GM23338 (cell line): ENCODE data around the gene SPINK5. TPM values are rescaled to one million over a fixed set of nuclear protein-coding genes. Genes with fewer than 3 reads are reported as not detected.

ENCODE experiments used
- ATAC-seq: fragments of 200-7000 bp; cut with Tn5 transposase; 3 replicates; pipeline ENCODE4 v1.9.1; 2020
- DNase-seq: peaks from one replicate; pipeline ENCODE4 v3.0.0-alpha.2; 2015; ENCODE audit warnings: low spot score
- H2AFZ ChIP-seq: fragments of 200-600 bp; sonication (generic); 2 replicates; pipeline ENCODE4 v1.8.0; 2016; ENCODE audit warnings: antibody characterized with exemption, mild to moderate bottlenecking, moderate library complexity
- H3F3A ChIP-seq: fragments of 200-600 bp; sonication (generic); replicated peaks from 2 replicates; pipeline ENCODE4 v1.8.0; 2017; ENCODE audit warnings: antibody characterized with exemption, mixed run types, low read depth
- H3K27ac ChIP-seq: fragments of 200-600 bp; sonication (generic); 2 replicates; pipeline ENCODE4 v1.6.1; 2016; ENCODE audit warnings: low read depth
- H3K27me3 ChIP-seq: fragments of 200-600 bp; sonication (generic); 2 replicates; pipeline ENCODE4 v1.8.0; 2016; ENCODE audit warnings: mild to moderate bottlenecking, mixed run types, moderate library complexity; ENCODE audit not compliant: insufficient read depth
- H3K36me3 ChIP-seq: fragments of 200-600 bp; sonication (generic); 2 replicates; pipeline ENCODE4 v1.8.0; 2016; ENCODE audit warnings: mild to moderate bottlenecking; ENCODE audit not compliant: insufficient read depth
- H3K4me1 ChIP-seq: fragments of 200-600 bp; sonication (generic); 2 replicates; pipeline ENCODE4 v1.8.0; 2016; ENCODE audit warnings: mild to moderate bottlenecking, moderate library complexity; ENCODE audit not compliant: insufficient read depth
- H3K4me2 ChIP-seq: fragments of 200-600 bp; sonication (generic); 2 replicates; pipeline ENCODE4 v1.7.1; 2017; ENCODE audit warnings: mixed run types
- H3K4me3 ChIP-seq: fragments of 200-600 bp; sonication (generic); 2 replicates; pipeline ENCODE4 v1.6.1; 2016; ENCODE audit warnings: mixed run types
- H3K79me2 ChIP-seq: fragments of 200-600 bp; sonication (generic); replicated peaks from 2 replicates; pipeline ENCODE4 v1.8.0; 2017; ENCODE audit warnings: mild to moderate bottlenecking; ENCODE audit not compliant: insufficient read depth
- H3K9me2 ChIP-seq: fragments of 200-600 bp; sonication (generic); 2 replicates; pipeline ENCODE4 v1.8.0; 2017; ENCODE audit not compliant: insufficient read depth
- H4K20me1 ChIP-seq: fragments of 200-600 bp; sonication (generic); replicated peaks from 2 replicates; pipeline ENCODE4 v1.8.0; 2017; ENCODE audit warnings: mild to moderate bottlenecking; ENCODE audit not compliant: insufficient read depth
- H3K27ac Mint-ChIP-seq: 2 replicates; pipeline ENCODE4 v1.8.0; 2020; ENCODE audit warnings: inconsistent platforms, mild to moderate bottlenecking, moderate library complexity, mixed read lengths
- H3K27me3 Mint-ChIP-seq: 3 replicates; pipeline ENCODE4 v1.8.0; 2022; ENCODE audit warnings: low read depth, mild to moderate bottlenecking, moderate library complexity, mixed read lengths, inconsistent platforms; ENCODE audit not compliant: insufficient read depth, poor library complexity
- H3K36me3 Mint-ChIP-seq: 3 replicates; pipeline ENCODE4 v1.8.0; 2021; ENCODE audit warnings: low read depth, mild to moderate bottlenecking, inconsistent platforms, moderate library complexity, mixed read lengths
- H3K4me1 Mint-ChIP-seq: 3 replicates; pipeline ENCODE4 v1.8.0; 2020; ENCODE audit warnings: mild to moderate bottlenecking, inconsistent platforms, mixed read lengths
- H3K4me3 Mint-ChIP-seq: 3 replicates; pipeline ENCODE4 v1.8.0; 2021; ENCODE audit warnings: moderate library complexity, mild to moderate bottlenecking, inconsistent platforms, mixed read lengths
- H3K9me3 Mint-ChIP-seq: 3 replicates; pipeline ENCODE4 v1.8.0; 2020; ENCODE audit warnings: moderate library complexity, mild to moderate bottlenecking, inconsistent platforms, mixed read lengths
- CREB1 ChIP-seq: fragments of 250-450 bp; sonication (Bioruptor Pico); IDR thresholded peaks from 2 replicates; pipeline ENCODE4 v1.5.0; 2020; ENCODE audit warnings: low read depth, mild to moderate bottlenecking, moderate library complexity
- CTCF ChIP-seq, 2 experiments: fragments of 200-600 bp in 1 of 2; sonication (generic) in 1 of 2; conservative IDR thresholded peaks; 2 replicates each; pipeline versions ENCODE4 v1.5.1 to v1.6.1; 2016 to 2017; ENCODE audit warnings: antibody characterized with exemption in 2 of 2, low read depth in 2 of 2, mild to moderate bottlenecking in 2 of 2, moderate library complexity in 1 of 2
- EZH2 ChIP-seq: fragments of 200-600 bp; sonication (generic); IDR thresholded peaks from one replicate; pipeline ENCODE4 v1.8.0; 2017; ENCODE audit warnings: antibody characterized with exemption, mild to moderate bottlenecking, low read depth; ENCODE audit not compliant: unreplicated experiment
- EZH2phosphoT487 ChIP-seq: fragments of 200-600 bp; sonication (generic); IDR thresholded peaks from one replicate; pipeline ENCODE4 v1.8.1; 2018; ENCODE audit warnings: antibody characterized with exemption; ENCODE audit not compliant: unreplicated experiment
- JUNB ChIP-seq: IDR thresholded peaks from one replicate; pipeline ENCODE4 v1.6.1; 2016; ENCODE audit warnings: antibody characterized with exemption; ENCODE audit not compliant: unreplicated experiment
- NANOG ChIP-seq: IDR thresholded peaks from 2 replicates; pipeline ENCODE4 v1.6.1; 2016; ENCODE audit warnings: antibody characterized with exemption, borderline replicate concordance
- POLR2AphosphoS5 ChIP-seq: IDR thresholded peaks from 2 replicates; pipeline ENCODE4 v1.6.1; 2016; ENCODE audit warnings: antibody characterized with exemption, low read depth
- STAT1 ChIP-seq: IDR thresholded peaks from one replicate; pipeline ENCODE4 v1.6.1; 2016; ENCODE audit warnings: antibody characterized with exemption; ENCODE audit not compliant: unreplicated experiment
- ZNF114 ChIP-seq: fragments of 250-450 bp; sonication (Bioruptor Pico); IDR thresholded peaks from 2 replicates; pipeline ENCODE4 v1.5.0; 2020; ENCODE audit warnings: mild to moderate bottlenecking, moderate library complexity
- ZNF331 ChIP-seq: fragments of 250-450 bp; sonication (Bioruptor Pico); IDR thresholded peaks from 2 replicates; pipeline ENCODE4 v1.5.0; 2020; ENCODE audit warnings: low read depth, mild to moderate bottlenecking, moderate library complexity
- ZNF462 ChIP-seq: fragments of 250-450 bp; sonication (Bioruptor Pico); IDR thresholded peaks from 2 replicates; pipeline ENCODE4 v1.5.0; 2020; ENCODE audit warnings: mild to moderate bottlenecking, moderate library complexity
- polyA plus RNA-seq: library from polyadenylated mRNA; unstranded; fragments of >200 nt; fragmentation: Nextera tagmentation; extraction: Ambion mirVana; gene quantifications from 2 replicates; pipeline ENCODE4 v1.2.1, GENCODE V29; 2016
- total RNA-seq: library from RNA; depleted of rRNA; stranded (reverse); fragments of >200 nt; shearing (Covaris generic); gene quantifications from 2 replicates; pipeline ENCODE4 v1.2.3, GENCODE V29; 2014

Gene SPINK5
- total and polyA plus RNA-seq, 2 experiments from 2014 or later: 4.5 to 8.8 TPM

GRCh38 chr5:148085310-148085709 lies 21.5 kb downstream of the SPINK5 start:
- H3K36me3 Mint-ChIP-seq: no peaks in the 10 kb centered on the region
- no peaks in the 10 kb centered on the region for H3K9me3 Mint-ChIP-seq
- Histone ChIP-seq H2AFZ (no peak overlapping the region), H4K20me1 (no peaks in the 10 kb centered on the region), H3F3A (no peaks in the 10 kb centered on the region), H3K79me2 (no peaks in the 10 kb centered on the region), H3K36me3 (no peaks in the 10 kb centered on the region), H3K4me3 (no peak overlapping the region), H3K9me2 (no peaks in the 10 kb centered on the region), H3K4me1 (no peaks in the 10 kb centered on the region), H3K27me3 (no peaks in the 10 kb centered on the region), H3K27ac (no peak overlapping the region), H3K4me2 (no peak overlapping the region)
- H3K4me3 Mint-ChIP-seq: no peak overlapping the region
- ATAC-seq (no peak), DNase-seq (no peak)
- no peak for TF ChIP-seq CTCF (conservative IDR thresholded peaks at IDR 0.05; ENCODE audit: low read depth in 2 of 2)
- no peak for TF ChIP-seq NANOG
- no peak for TF ChIP-seq STAT1
- TF ChIP-seq EZH2phosphoT487: no peak
- TF ChIP-seq ZNF114: no peak
- TF ChIP-seq CREB1 (CRISPR knock-in tag): no peak
- H3K27me3 Mint-ChIP-seq: peaks cover 3% of the 10 kb centered on the region
- peaks cover 8% of the 10 kb centered on the region; the same call in 2 of the 3 replicates for H3K4me1 Mint-ChIP-seq
- H3K27ac Mint-ChIP-seq: no peak overlapping the region

- H3K4me1 Mint-ChIP-seq: peaks cover 12% of the 10 kb centered on the region
- no peak overlapping the region for H3K4me3 ChIP-seq
- H3K4me3 Mint-ChIP-seq: no peak overlapping the region
- H3K9me3 Mint-ChIP-seq: no peaks in the 10 kb centered on the region
- H3K79me2 ChIP-seq: no peaks in the 10 kb centered on the region
- ATAC-seq: no peak
- H3K36me3 Mint-ChIP-seq: no peaks in the 10 kb centered on the region
- H3K27ac Mint-ChIP-seq: no peak overlapping the region
- H3F3A ChIP-seq: no peaks in the 10 kb centered on the region
- no peak overlapping the region for H3K4me2 ChIP-seq
- H3K27ac ChIP-seq: no peak overlapping the region
- peaks cover 4% of the 10 kb centered on the region; the same call in 1 of the 2 replicates for H3K4me1 ChIP-seq
- H3K36me3 ChIP-seq: no peaks in the 10 kb centered on the region
- H3K9me2 ChIP-seq: no peaks in the 10 kb centered on the region
- H4K20me1 ChIP-seq: no peaks in the 10 kb centered on the region
- no peaks in the 10 kb centered on the region for H3K27me3 ChIP-seq
- no peaks in the 10 kb centered on the region for H3K27me3 Mint-ChIP-seq
- no peak overlapping the region for H2AFZ ChIP-seq
- no peak for DNase-seq
- TF ChIP-seq EZH2 (no peak), NANOG (no peak), ZNF462 (CRISPR knock-in tag) (no peak), STAT1 (no peak), ZNF331 (CRISPR knock-in tag) (no peak), CTCF (conservative IDR thresholded peaks at IDR 0.05; ENCODE audit: low read depth in 2 of 2) (no peak), JUNB (no peak), EZH2phosphoT487 (no peak), POLR2AphosphoS5 (no peak)
These were observed 22.4 kb downstream of the SPINK5 start for GRCh38 chr5:148085977-148086705.
